Epithelial cell of prostate (primary cell): Measurements from ENCODE around the gene GPATCH2.

Source experiments
- DNase-seq: peaks from one replicate; pipeline ENCODE4 v3.0.0-alpha.2; 2011; ENCODE audit warnings: low read depth, low spot score
- H3K27ac ChIP-seq: fragments of 450-650 bp; 2 replicates; pipeline ENCODE4 v1.5.1; 2017; ENCODE audit warnings: mild to moderate bottlenecking

The GPATCH2 gene

GRCh38 chr1:217462159-217462558 is 168.7 kb downstream of the GPATCH2 start:
- H3K27ac ChIP-seq, result no peak overlapping the region
- DNase-seq, result no peak

- no peak for DNase-seq
- no peak overlapping the region for H3K27ac ChIP-seq
Measured at GRCh38 chr1:217457016-217457415, 173.9 kb downstream of the GPATCH2 start.

GRCh38 chr1:217456261-217456660 is 174.6 kb downstream of the GPATCH2 start:
- DNase-seq, result no peak
- H3K27ac ChIP-seq, result no peak overlapping the region

DNA sequence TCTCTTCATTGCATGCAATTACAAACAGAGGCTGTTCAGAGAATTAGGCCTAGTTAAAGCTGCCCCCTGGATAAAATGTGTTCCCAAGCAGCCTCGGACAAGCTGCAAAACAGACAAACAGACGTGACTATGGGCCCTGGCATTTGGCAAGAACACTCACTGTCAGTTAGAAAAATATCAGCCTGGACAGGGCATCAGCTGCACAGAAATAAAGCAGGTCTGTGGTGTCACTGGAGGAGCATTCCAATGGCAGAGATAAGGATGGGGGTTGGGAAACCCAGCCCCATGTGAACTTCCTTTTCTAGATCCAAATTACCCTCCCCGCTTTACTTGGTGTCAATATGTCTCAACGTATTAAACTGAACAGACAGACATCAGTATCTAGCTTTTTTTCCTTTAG is 177.1 kb downstream of the GPATCH2 start:
- no peak overlapping the region for H3K27ac ChIP-seq
- DNase-seq, result no peak

GRCh38 chr1:217449370-217449769 is 181.5 kb downstream of the GPATCH2 start:
- no peak overlapping the region for H3K27ac ChIP-seq
- no peak for DNase-seq

- DNase-seq, result no peak
- H3K27ac ChIP-seq, result no peak overlapping the region
Measured at GRCh38 chr1:217443845-217444244, 187.0 kb downstream of the GPATCH2 start.

GRCh38 chr1:217437376-217437775 is 193.5 kb downstream of the GPATCH2 start:
- no peak for DNase-seq
- no peak overlapping the region for H3K27ac ChIP-seq

DNA sequence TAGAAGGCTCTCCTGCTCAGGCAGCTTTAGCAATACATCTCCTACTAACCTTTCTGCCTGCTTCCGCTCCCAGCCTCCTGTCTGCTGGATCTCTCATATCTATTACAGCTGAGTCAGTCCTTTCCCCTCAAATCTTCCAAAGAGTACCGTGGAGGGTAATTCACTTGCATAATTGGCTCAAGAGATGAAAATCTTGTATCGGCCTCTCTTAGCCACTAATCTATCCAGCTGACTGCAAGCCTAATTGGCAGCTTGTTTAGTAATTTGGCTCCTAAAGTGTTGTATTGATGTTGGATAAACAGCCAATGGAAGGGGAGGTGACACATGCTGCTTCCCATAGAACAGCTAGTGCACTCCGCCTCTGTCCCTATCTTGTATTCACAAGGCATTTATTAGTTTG is 195.7 kb downstream of the GPATCH2 start:
- H3K27ac ChIP-seq, result no peak overlapping the region
- DNase-seq, result no peak

- no peak overlapping the region for H3K27ac ChIP-seq
- no peak for DNase-seq
Measured at GRCh38 chr1:217433664-217434063, 197.2 kb downstream of the GPATCH2 start.

DNA sequence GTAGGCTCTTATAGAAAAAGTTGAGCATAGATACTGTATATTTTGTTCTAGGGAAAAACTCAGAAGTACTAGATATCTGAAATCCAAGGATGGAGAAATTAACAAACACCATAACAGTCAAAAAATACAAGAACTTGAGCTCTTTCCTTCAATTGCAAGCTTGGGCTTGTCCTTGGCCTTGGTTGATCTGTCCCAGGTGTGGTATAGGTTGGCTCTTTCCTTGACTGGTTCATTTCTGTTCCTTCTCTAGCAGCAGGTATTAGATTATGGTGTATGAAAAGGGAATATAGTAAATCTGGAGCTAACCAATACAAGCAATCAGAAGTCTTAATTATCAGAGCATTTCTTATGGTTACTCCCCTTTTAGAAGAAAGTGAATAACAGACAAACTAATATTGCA is 198.6 kb downstream of the GPATCH2 start:
- no peak for DNase-seq

GRCh38 chr1:217431395-217431794 is 199.5 kb downstream of the GPATCH2 start:
- DNase-seq, result no peak

More for the DNA sequence above, 198.6 kb downstream of the GPATCH2 start:
- no peak overlapping the region for H3K27ac ChIP-seq

GRCh38 chr1:217425422-217425821 is 205.5 kb downstream of the GPATCH2 start:
- no peak for DNase-seq
- H3K27ac ChIP-seq, result no peak overlapping the region

More at GRCh38 chr1:217431395-217431794, 199.5 kb downstream of the GPATCH2 start:
- no peak overlapping the region for H3K27ac ChIP-seq

DNA sequence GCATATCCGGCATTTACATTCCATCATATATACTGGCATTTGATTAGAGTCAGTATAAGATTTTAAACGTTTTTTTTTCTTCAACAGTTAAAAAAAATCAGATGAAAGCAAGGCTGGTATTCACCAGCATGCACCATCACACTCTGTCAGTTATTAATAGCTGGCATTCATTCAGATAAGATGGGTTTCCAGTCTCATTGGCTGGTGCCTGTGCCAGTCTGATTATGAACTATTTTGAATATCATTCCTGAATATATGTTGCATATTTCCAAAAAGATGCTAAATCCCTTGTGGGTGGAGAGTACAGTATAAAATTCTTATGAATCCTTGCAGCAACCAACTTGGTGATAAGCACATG is 211.7 kb downstream of the GPATCH2 start:
- H3K27ac ChIP-seq, result no peak overlapping the region
- no peak for DNase-seq

DNA sequence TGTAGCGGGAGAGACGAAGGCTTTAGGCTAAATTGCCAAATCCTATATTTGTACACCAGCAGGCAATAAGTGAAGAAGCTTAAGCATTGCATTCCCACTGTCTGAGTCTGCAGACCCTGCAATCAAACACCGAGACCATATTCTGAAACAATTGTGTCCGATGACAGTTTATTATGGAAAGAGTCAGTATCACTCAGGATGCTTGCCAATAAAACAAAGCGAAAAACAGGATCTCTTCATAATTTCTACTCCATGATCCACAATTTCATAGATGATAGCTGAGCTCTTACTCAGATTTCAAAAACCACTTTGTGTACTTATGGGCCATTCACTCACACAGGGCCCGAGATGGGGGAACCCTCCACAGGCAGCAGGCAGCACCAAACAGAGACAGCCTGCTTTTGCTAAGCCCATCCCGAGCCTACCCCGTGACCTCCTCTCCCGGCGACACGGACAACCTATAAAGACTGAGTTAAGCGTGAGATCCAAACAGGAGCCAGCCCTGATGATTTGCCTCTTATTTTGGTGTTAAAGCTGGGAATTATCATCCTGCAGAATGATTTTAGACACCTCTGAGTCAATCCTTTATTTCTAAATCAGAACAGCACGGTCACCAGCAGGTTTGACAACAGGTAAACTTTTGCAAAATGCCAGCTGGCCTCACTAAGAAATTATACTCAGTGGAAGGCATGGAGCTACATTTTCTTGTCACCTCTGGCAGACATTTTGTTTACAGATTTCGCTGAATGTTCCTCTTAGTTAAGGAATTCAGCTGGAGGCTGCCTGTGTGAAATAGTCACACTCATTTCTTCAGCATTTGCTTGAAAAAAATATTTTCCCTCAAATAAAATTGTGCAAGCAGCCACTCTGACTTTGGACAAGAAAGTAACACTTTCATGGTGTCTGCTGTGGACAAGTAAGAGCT is 212.4 kb downstream of the GPATCH2 start:
- no peak overlapping the region for H3K27ac ChIP-seq
- DNase-seq, result no peak

DNA sequence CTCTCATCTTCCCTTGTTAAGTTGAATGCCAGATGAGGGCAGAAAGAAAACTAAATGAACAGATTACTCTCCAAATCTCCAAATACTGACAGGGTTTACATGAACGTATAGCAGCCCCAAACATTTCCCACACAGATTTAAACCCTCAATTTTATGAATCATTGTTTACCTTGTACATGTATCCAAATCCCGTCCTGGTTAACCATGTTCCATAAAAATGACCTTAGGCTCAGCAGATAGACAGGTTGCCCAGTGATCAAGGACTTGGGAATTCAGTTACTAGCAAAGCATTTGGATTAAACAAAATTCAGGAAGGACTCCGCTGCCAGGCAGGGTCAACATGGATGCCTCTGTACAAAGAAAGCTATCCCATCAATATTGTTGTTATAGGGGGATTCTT is 213.5 kb downstream of the GPATCH2 start:
- no peak for DNase-seq
- H3K27ac ChIP-seq, result no peak overlapping the region

GRCh38 chr1:217407534-217408001 is 223.3 kb downstream of the GPATCH2 start:
- DNase-seq, result no peak
- H3K27ac ChIP-seq, result no peak overlapping the region

DNA sequence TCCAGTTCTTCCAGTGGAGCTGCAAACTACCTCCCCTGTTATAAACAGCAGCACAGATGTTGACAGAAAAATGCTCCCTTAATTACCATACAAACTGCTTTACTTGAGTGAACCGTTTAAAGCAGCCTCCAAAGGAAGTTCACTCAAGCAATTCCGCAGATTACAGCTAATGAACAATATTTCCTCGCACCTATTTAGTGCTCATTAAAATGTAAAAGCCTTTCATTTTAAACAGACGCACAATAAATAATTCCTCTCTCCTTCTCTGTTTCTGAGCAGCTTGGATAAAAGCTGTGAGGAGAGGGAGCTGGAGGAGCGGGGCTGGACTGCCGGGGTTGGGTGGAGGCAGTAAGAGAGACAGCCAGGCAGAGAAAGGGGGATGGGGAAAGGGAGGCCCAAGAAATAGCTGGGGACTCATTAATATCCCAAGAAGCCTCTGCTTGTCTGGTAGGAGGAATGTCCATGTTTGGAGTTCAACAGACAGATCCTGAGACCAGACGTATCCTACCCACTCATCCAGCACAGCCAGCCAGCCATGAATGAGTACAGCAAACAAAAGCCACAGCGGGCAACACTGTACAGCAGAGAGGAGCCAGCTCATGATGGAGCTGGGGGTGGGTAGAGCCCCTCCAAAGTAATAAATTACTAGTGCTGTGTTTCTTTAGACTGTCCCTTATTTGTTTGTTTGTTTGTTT is 227.7 kb downstream of the GPATCH2 start:
- no peak overlapping the region for H3K27ac ChIP-seq
- DNase-seq, result no peak

GRCh38 chr1:217402301-217402700 is 228.6 kb downstream of the GPATCH2 start:
- no peak for DNase-seq
- H3K27ac ChIP-seq, result no peak overlapping the region

DNA sequence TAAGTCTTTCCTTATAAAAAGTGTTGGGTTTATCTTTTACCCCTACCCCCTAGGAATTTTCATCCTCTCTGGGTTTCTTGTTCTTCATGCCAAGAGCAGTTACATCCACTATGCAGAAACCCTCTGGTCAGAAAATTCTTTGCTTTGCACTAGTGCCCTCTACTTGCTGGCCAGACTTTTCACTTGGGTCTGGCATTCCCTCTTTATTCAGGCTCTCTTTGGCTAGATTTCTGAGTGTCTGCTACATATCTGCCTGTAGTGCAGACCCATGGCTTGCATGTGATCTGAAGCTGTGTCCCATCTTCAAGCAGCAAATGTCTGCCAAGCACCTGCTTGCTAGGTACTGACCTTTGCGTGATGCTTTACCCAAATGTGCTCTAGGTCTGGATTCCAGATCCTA is 237.0 kb downstream of the GPATCH2 start:
- DNase-seq, result no peak
- H3K27ac ChIP-seq, result no peak overlapping the region

- no peak for DNase-seq
- H3K27ac ChIP-seq, result no peak overlapping the region
Measured at GRCh38 chr1:217392441-217392840, 238.4 kb downstream of the GPATCH2 start.

DNA sequence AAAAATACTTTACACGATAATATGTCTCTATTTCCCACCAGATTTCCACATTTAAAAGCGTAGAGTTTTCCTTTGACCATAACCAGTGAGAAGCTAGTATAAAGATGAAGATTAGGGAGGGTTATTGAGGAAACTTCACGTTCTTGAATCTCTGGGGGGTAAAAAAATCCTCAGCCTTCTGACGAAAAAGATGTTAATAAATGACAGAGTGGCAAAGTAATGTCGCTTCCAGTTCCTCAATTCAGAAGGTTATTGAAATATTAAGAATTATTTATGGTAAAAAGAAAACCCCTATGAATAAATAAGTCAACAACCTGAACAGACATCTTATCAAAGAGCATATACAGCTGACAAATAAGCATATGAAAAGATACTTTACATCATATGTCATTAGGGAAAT is 241.0 kb downstream of the GPATCH2 start:
- DNase-seq, result no peak
- H3K27ac ChIP-seq, result no peak overlapping the region
